Bronchial epithelial cell (primary cell): ENCODE results near the gene TIMM22. TPM values are rescaled to one million over a fixed set of nuclear protein-coding genes. Genes with fewer than 3 reads are reported as not detected.

Experiments used
- DNase-seq: peaks from one replicate; pipeline ENCODE4 v3.0.0-alpha.2; 2010; ENCODE audit warnings: low read depth
- FAIRE-seq: peaks from 2 replicates; lab custom pipeline; 2011; peaks lifted over from hg19 to GRCh38; lab: Jason Lieb, UNC
- H3K27me3 ChIP-seq: 2 replicates; pipeline ENCODE4 v1.5.1; 2011; ENCODE audit warnings: low read length; ENCODE audit not compliant: control insufficient read depth, insufficient read depth
- H3K36me3 ChIP-seq: 2 replicates; pipeline ENCODE4 v1.5.1; 2011; ENCODE audit warnings: low read length; ENCODE audit not compliant: control insufficient read depth, insufficient read depth
- H3K4me3 ChIP-seq: 2 replicates; pipeline ENCODE4 v1.5.1; 2011; ENCODE audit warnings: mild to moderate bottlenecking, low read depth, low read length, control low read depth
- CTCF ChIP-seq: IDR thresholded peaks from 2 replicates; pipeline ENCODE4 v1.5.1; 2011; ENCODE audit warnings: mild to moderate bottlenecking, moderate library complexity, low read length, control low read depth, inconsistent platforms; ENCODE audit not compliant: insufficient read depth, severe bottlenecking
- total RNA-seq: library from RNA; depleted of rRNA; stranded (reverse); fragments of >200 nt; gene quantifications from 2 replicates; pipeline ENCODE4 v1.2.1, GENCODE V29; 2014

Gene TIMM22
- total RNA-seq, 1 donor from 2014 or later = 16.3 TPM

GRCh38 chr17:1007310-1008007 is 10.5 kb downstream of the TIMM22 start:
- Histone ChIP-seq H3K4me3 (no peak overlapping the region), H3K36me3 (peaks cover 27% of the 10 kb centered on the region), H3K27me3 (no peaks in the 10 kb centered on the region)
- TF ChIP-seq CTCF = no peak
- FAIRE-seq (no peak), DNase-seq (no peak)

GRCh38 chr17:1008008-1008761 is 11.3 kb downstream of the TIMM22 start:
- Histone ChIP-seq H3K27me3 (no peaks in the 10 kb centered on the region), H3K4me3 (no peak overlapping the region), H3K36me3 (peaks cover 23% of the 10 kb centered on the region)
- no peak for FAIRE-seq
- DNase-seq = no peak
- TF ChIP-seq CTCF = no peak

- peaks cover 19% of the 10 kb centered on the region for H3K36me3 ChIP-seq
- FAIRE-seq (no peak), DNase-seq (no peak)
- H3K4me3 ChIP-seq = no peak overlapping the region
- no peak for TF ChIP-seq CTCF
- H3K27me3 ChIP-seq = no peaks in the 10 kb centered on the region
Observed at GRCh38 chr17:1009229-1010085, 12.5 kb downstream of the TIMM22 start.

GRCh38 chr17:1010086-1010450 is 13.1 kb downstream of the TIMM22 start:
- FAIRE-seq = no peak
- no peak for DNase-seq
- no peaks in the 10 kb centered on the region for H3K27me3 ChIP-seq
- TF ChIP-seq CTCF = no peak
- peaks cover 18% of the 10 kb centered on the region for H3K36me3 ChIP-seq
- H3K4me3 ChIP-seq = no peak overlapping the region

GRCh38 chr17:1010586-1010985 is 13.7 kb downstream of the TIMM22 start:
- DNase-seq (no peak), FAIRE-seq (no peak)
- no peak overlapping the region for H3K4me3 ChIP-seq
- no peak for TF ChIP-seq CTCF
- H3K27me3 ChIP-seq = no peaks in the 10 kb centered on the region
- H3K36me3 ChIP-seq = peaks cover 14% of the 10 kb centered on the region
